ENCODE measurements around the gene ETV3.

Gene ETV3

GRCh38 chr1:157158967-157159366 lies 20.8 kb upstream of the ETV3 start:
- DNase-seq: no peak

- DNase-seq: no peak
These were observed 19.5 kb upstream of the ETV3 start for GRCh38 chr1:157157501-157158190.

- peak; percentile 82 for DNase-seq
These were observed 17.9 kb upstream of the ETV3 start for GRCh38 chr1:157156058-157156541.

GRCh38 chr1:157155658-157156057 lies 17.5 kb upstream of the ETV3 start:
- DNase-seq: no peak

- no peak for DNase-seq
These were observed 16.8 kb upstream of the ETV3 start for GRCh38 chr1:157154940-157155514.

GRCh38 chr1:157154291-157154690 lies 16.1 kb upstream of the ETV3 start:
- DNase-seq: no peak

- DNase-seq: no peak
These were observed 15.6 kb upstream of the ETV3 start for GRCh38 chr1:157153746-157154145.

GRCh38 chr1:157152510-157152909 lies 14.3 kb upstream of the ETV3 start:
- DNase-seq: no peak

GRCh38 chr1:157151506-157151905 lies 13.3 kb upstream of the ETV3 start:
- DNase-seq: no peak

GRCh38 chr1:157151073-157151472 lies 12.9 kb upstream of the ETV3 start:
- DNase-seq: no peak

- no peak for DNase-seq
These were observed 12.4 kb upstream of the ETV3 start for GRCh38 chr1:157150631-157151030.

GRCh38 chr1:157147906-157148700 lies 9.9 kb upstream of the ETV3 start:
- no peak for DNase-seq

- DNase-seq: no peak
These were observed 8.8 kb upstream of the ETV3 start for GRCh38 chr1:157147037-157147436.

- no peak for DNase-seq
These were observed 8.0 kb upstream of the ETV3 start for GRCh38 chr1:157146244-157146643.

GRCh38 chr1:157145076-157145475 lies 6.9 kb upstream of the ETV3 start:
- DNase-seq: no peak

GRCh38 chr1:157144509-157144908 lies 6.3 kb upstream of the ETV3 start:
- no peak for DNase-seq

- DNase-seq: no peak
These were observed 4.7 kb upstream of the ETV3 start for GRCh38 chr1:157142765-157143423.

GRCh38 chr1:157142201-157142600 lies 4.0 kb upstream of the ETV3 start:
- no peak for DNase-seq

GRCh38 chr1:157141212-157141855 lies 3.1 kb upstream of the ETV3 start:
- no peak for DNase-seq

GRCh38 chr1:157140063-157140588 lies 1.9 kb upstream of the ETV3 start:
- no peak for DNase-seq

GRCh38 chr1:157139052-157139715 lies 989 bp upstream of the ETV3 start:
- DNase-seq: no peak
